Tibial nerve (tissue), 4 donors: ENCODE results near the gene PRKCZ. TPM values are rescaled to one million over a fixed set of nuclear protein-coding genes. Genes with fewer than 3 reads are reported as not detected.

Source experiments
- DNase-seq, 2 donors: peaks; one replicate each; pipeline ENCODE4 v3.0.0-alpha.2; 2019; ENCODE audit warnings: low spot score in 2 of 2
- H3K27ac ChIP-seq, 4 donors: fragments of 200-600 bp; sonication (generic) in 3 of 4; one replicate each; pipeline ENCODE4 v1.5.1; 2017 to 2019; ENCODE audit warnings: mild to moderate bottlenecking in 1 of 4
- H3K27me3 ChIP-seq, 2 donors: fragments of 200-600 bp; sonication (generic) in 1 of 2; one replicate each; pipeline versions ENCODE4 v1.5.1 to v1.6.0; 2017 to 2019
- H3K36me3 ChIP-seq, 3 donors: fragments of 200-600 bp; sonication (generic); one replicate each; pipeline ENCODE4 v1.5.1; 2018 to 2019
- H3K4me1 ChIP-seq, 4 donors: fragments of 200-600 bp; sonication (generic) in 3 of 4; one replicate each; pipeline ENCODE4 v1.5.1; 2017 to 2019
- H3K4me3 ChIP-seq, 4 donors: fragments of 200-600 bp; sonication (generic) in 3 of 4; one replicate each; pipeline ENCODE4 v1.5.1; 2017 to 2019; ENCODE audit warnings: mild to moderate bottlenecking in 1 of 4, moderate library complexity in 1 of 4
- H3K9me3 ChIP-seq, 4 donors: fragments of 200-600 bp; sonication (generic) in 3 of 4; one replicate each; pipeline ENCODE4 v1.5.1; 2017 to 2019
- CTCF ChIP-seq, 5 experiments: fragments of 200-600 bp in 3 of 5; fragments of 450-650 bp in 2 of 5; sonication (generic) in 3 of 5; IDR thresholded peaks; one replicate each; pipeline ENCODE4 v1.5.1; 2016 to 2019; ENCODE audit warnings: antibody characterized with exemption in 5 of 5, mild to moderate bottlenecking in 3 of 5, moderate library complexity in 2 of 5
- EP300 ChIP-seq, 2 donors: sonication (generic); formaldehyde crosslinking; IDR thresholded peaks; one replicate each; pipeline ENCODE4 v1.6.1; 2017; ENCODE audit warnings: antibody characterized with exemption in 2 of 2, mild to moderate bottlenecking in 1 of 2
- POLR2A ChIP-seq, 2 donors: fragments of 450-650 bp; IDR thresholded peaks; one replicate each; pipeline ENCODE4 v1.6.1; 2017; ENCODE audit warnings: antibody characterized with exemption in 2 of 2, mild to moderate bottlenecking in 2 of 2, moderate library complexity in 2 of 2
- whole genome bisulfite sequencing, 2 donors: methylation state at CpG; one replicate each; pipeline ENCODE4 v1.1.5; 2018; 5-methylcytosine and 5-hydroxymethylcytosine counted together
- total RNA-seq, 4 donors: library from RNA; depleted of rRNA; stranded (reverse); fragments of >200 nt; gene quantifications; one replicate each; pipeline ENCODE4 v1.1.0, GENCODE V29; 2016

Gene PRKCZ
- total RNA-seq, 4 donors from 2014 or later = 2.0 to 3.9 (median 2.8) TPM

DNA sequence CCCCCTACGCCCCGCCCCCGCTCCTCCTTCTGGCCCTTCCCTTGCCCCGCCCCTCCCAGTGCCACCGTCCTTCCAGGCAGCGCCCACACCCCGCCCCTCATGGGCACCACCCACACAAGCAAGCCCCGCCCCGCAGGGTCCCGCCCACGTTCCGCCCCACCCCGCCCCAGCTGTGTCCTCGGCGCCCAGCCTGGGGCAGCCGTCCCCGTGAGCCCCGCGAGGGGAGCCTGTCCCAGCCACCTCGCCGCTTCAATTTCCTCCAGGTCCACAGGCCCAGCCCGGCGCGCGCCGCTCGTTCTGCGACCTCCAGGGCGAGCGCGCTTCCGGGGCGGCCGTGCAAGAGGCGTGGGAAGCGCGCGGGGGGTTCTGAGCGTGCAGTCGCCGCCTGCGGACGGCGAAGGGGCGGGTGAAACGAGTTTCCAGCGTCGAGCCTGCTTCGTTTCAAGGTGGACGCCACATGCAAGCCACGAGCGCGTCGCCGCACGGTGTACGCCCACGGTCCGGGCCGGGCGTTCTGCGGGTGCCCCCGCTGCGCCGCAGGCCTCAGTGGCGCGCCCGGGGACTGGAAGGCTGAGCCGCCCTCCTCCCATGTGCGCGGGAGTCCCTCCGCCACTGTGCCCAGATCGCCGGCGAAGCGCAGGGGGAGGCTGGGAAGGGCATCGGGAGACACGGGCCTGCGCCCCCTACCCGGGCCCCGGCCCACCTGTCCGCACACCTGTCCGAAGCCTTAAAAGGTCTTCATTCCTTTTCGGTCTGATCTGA lies 155.2 kb downstream of the PRKCZ start:
- TF ChIP-seq CTCF (IDR thresholded peaks at IDR 0.05) (peak in 2 of 5 experiments; percentile 35 to 63), EP300 (IDR thresholded peaks at IDR 0.05) (peak in 1 of 2 donors; percentile 83), POLR2A (IDR thresholded peaks at IDR 0.05) (peak in 1 of 2 donors; percentile 65)
- Histone ChIP-seq H3K27me3 (no peaks in the 10 kb centered on the region), H3K9me3 (no peaks in the 10 kb centered on the region), H3K27ac (peak overlapping the region; percentile 77 to 95 (median 84)), H3K4me3 (peak overlapping the region; percentile 37 to 59 (median 55)), H3K36me3 (no peaks in the 10 kb centered on the region), H3K4me1 (peaks cover 2 to 74% (median 46%) of the 10 kb centered on the region in 4 donors)
- peak; percentile 96 to 97 for DNase-seq
- whole genome bisulfite sequencing, 2 donors = 4 to 15% methylated on average over 45 to 50 of the region's 84 CpGs

- Histone ChIP-seq H3K27ac (peak overlapping the region; percentile 74 to 95 (median 84)), H3K27me3 (no peaks in the 10 kb centered on the region), H3K4me3 (peak overlapping the region in 1 of 4 donors; percentile 25), H3K36me3 (no peaks in the 10 kb centered on the region), H3K9me3 (no peaks in the 10 kb centered on the region), H3K4me1 (peaks cover 2 to 75% (median 48%) of the 10 kb centered on the region in 4 donors)
- WGBS, 2 donors = 55 to 82% methylated on average over 12 to 16 of the region's 16 CpGs
- TF ChIP-seq POLR2A (IDR thresholded peaks at IDR 0.05) (no peak), CTCF (IDR thresholded peaks at IDR 0.05) (no peak), EP300 (IDR thresholded peaks at IDR 0.05) (no peak)
- DNase-seq = no peak
These were observed 156.7 kb downstream of the PRKCZ start for GRCh38 chr1:2206813-2207487.

- TF ChIP-seq EP300 (IDR thresholded peaks at IDR 0.05) (peak in 1 of 2 donors; percentile 27), CTCF (IDR thresholded peaks at IDR 0.05) (peak in 1 of 5 experiments; percentile 26), POLR2A (IDR thresholded peaks at IDR 0.05) (no peak)
- peak overlapping the region; percentile 75 to 95 (median 84) for H3K27ac ChIP-seq
- peak in 1 of 2 donors; percentile 72 for DNase-seq
- no peaks in the 10 kb centered on the region for H3K9me3 ChIP-seq
- no peak overlapping the region for H3K4me3 ChIP-seq
- WGBS, 2 donors = 44 to 45% methylated on average over 20 to 23 of the region's 24 CpGs
- H3K36me3 ChIP-seq = no peaks in the 10 kb centered on the region
- H3K27me3 ChIP-seq = no peaks in the 10 kb centered on the region
- peaks cover 2 to 86% (median 64%) of the 10 kb centered on the region in 4 donors for H3K4me1 ChIP-seq
These were observed 158.4 kb downstream of the PRKCZ start for GRCh38 chr1:2208309-2209239.

DNA sequence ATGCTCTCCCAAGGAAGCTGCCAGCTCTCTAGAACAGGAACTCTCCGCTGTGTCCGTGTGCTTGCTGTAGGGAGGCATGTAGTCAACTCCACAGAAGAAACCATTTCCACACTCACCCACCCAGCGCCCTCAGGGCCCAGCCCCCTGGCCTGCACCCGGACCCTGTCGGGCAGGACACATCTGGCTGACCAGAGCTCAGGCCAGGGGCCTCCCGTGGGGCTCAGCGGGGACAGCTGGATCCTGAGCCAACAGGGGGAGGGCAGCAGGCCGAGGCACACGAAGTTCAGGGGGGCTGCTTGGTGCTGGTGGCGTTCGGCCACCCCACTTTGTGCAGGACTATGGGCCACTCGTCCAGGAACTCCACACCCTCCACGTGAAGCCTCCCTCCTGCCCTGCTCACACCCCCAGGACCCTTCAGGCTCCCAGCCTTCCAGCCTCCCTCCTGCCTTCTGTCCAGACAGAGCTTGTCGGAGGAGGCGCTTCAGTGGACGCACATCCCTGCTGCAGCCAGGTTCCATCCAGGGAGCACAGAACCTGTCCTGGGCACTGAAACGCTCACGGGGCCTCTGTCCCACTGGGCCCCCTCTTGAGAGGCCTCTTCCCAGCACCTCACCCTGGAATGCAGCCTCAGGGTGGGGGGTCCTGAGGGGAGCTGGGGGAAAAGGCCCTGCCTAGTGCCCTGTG lies 159.3 kb downstream of the PRKCZ start:
- Histone ChIP-seq H3K36me3 (no peaks in the 10 kb centered on the region), H3K27me3 (no peaks in the 10 kb centered on the region), H3K27ac (peak overlapping the region; percentile 60 to 95 (median 84)), H3K4me3 (no peak overlapping the region), H3K9me3 (no peaks in the 10 kb centered on the region), H3K4me1 (peaks cover 2 to 86% (median 66%) of the 10 kb centered on the region in 4 donors)
- TF ChIP-seq POLR2A (IDR thresholded peaks at IDR 0.05) (no peak), CTCF (IDR thresholded peaks at IDR 0.05) (no peak), EP300 (IDR thresholded peaks at IDR 0.05) (no peak)
- WGBS, 2 donors = 46 to 66% methylated on average over 9 to 18 of the region's 18 CpGs
- DNase-seq = no peak
